DND-41 (cell line): Measurements from ENCODE around the gene FTO.

Experiments
- EZH2 ChIP-seq: IDR thresholded peaks from 3 replicates; pipeline ENCODE4 v1.6.1; 2012; ENCODE audit warnings: borderline replicate concordance, low read depth, mild to moderate bottlenecking, moderate library complexity, low read length, inconsistent platforms; ENCODE audit not compliant: severe bottlenecking
- TF ChIP-seq, protein P1 (sequence below): IDR thresholded peaks from 2 replicates; pipeline ENCODE4 v1.5.1; 2012; ENCODE audit warnings: borderline replicate concordance, low read length, moderate library complexity, mild to moderate bottlenecking; ENCODE audit not compliant: poor library complexity, severe bottlenecking; ENCODE audit errors: extremely low read depth

DNA sequence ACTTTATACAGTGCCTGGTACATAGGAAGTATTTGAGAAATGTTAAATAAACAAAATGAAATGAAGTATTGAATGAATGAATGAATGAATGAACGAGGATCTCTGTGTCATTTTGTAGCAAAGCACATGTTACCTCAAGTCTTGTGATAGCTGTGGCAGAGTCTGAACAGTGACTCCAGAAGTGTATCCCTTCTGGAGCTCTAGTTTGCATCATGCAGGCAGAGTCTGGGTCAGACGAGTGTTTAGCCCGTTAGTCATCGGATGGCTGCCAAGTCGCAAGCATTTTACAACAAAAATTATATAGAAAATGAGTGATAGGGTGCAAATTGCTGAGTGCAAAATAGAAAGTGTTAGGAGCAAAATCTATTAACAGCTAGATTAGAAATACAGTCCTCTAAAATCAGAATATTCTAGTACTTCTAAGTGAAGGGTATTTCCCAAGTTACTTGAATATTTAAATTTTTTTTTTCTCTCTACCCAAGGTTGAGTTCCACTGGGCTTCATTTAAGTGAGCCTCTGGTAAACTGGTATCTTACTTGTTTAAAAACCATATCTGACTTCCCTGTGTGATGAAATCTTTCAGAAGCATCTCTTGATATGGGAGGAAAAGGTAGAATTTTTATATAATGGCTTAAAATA lies 113.3 kb downstream of the FTO start:
- TF ChIP-seq, protein P1, sequence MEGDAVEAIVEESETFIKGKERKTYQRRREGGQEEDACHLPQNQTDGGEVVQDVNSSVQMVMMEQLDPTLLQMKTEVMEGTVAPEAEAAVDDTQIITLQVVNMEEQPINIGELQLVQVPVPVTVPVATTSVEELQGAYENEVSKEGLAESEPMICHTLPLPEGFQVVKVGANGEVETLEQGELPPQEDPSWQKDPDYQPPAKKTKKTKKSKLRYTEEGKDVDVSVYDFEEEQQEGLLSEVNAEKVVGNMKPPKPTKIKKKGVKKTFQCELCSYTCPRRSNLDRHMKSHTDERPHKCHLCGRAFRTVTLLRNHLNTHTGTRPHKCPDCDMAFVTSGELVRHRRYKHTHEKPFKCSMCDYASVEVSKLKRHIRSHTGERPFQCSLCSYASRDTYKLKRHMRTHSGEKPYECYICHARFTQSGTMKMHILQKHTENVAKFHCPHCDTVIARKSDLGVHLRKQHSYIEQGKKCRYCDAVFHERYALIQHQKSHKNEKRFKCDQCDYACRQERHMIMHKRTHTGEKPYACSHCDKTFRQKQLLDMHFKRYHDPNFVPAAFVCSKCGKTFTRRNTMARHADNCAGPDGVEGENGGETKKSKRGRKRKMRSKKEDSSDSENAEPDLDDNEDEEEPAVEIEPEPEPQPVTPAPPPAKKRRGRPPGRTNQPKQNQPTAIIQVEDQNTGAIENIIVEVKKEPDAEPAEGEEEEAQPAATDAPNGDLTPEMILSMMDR = no peak
- TF ChIP-seq EZH2 = no peak
